Measurements from ENCODE around the gene KIF26A.

The KIF26A gene

DNA sequence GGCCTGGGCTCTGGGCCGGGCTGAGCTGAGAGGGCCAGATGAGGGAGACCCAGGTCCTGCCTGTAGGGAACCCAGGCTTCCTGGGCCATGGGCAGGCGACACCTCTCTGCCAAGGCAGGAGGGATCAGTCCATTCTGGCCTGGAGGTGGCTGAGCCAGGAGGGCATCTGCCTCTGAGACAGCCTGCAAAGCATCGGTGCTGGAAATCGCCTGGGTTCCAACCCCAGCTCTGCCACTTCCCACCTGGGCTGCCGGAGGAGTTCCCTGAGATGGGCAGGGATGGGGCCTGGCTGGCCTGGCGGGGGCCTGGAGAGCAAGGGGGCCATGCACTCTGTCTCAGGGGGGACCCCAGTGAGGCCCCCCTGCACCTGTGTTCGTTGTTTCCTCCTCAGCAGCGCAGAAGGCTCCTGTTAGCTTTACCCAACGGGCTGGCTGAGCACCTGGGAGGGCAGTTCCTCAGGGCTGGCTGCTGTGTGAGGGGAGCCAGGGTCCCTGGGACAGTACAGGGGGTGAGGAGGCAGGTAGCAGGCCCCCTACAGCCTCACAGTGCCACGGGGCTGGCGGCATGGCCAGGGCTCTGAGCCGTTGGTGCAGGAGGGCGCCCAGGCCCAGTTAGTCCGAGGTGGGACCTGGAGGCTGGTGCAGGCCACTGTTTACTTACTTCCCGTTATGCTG, 50.5 kb downstream of the KIF26A start:
- no peaks in the 10 kb centered on the region for H3K9me3 ChIP-seq (ENCODE audit: severe bottlenecking)
- no peak for DNase-seq
- H3K4me3 ChIP-seq (ENCODE audit: low read depth, low read length): no peak overlapping the region

DNA sequence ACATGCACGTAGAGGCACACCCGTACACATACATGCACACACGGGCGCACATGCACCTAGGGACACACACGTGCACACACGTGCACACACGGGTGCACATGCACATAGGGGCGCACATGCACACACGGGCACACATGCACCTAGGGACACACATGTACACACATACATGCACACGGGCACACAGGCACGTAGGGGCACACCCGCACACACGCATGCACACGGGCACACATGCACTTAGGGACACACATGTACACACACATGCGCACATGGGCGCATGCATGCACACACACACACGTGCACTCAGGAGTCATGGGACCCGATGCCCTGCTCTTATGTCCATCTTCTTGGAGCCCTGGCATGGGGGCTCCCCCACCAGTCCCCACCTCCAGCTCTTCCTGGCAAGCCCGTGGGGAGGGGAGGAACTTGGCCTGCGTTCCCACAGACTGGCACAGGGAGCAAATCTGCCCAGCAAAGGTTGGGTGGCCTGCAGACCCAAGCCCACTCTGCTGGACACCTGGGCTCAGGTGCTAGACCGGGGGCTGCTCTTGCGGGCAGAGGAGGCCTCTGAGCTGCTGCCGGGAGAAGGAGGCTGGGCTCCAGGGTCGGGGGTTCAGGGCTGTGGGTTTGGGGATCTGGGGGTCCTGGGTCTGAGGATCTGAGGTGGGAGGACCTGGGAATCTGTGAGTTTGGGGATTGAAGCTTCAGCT, 51.4 kb downstream of the KIF26A start:
- no peak overlapping the region for H3K4me3 ChIP-seq (ENCODE audit: low read depth, low read length)
- no peaks in the 10 kb centered on the region for H3K36me3 ChIP-seq
- no peak overlapping the region for H3K27ac ChIP-seq
- no peaks in the 10 kb centered on the region for H3K9me3 ChIP-seq (ENCODE audit: severe bottlenecking)
- H3K27me3 ChIP-seq (ENCODE audit: insufficient read depth, low read depth, severe bottlenecking): no peaks in the 10 kb centered on the region
- no peak for TF ChIP-seq CTCF (IDR thresholded peaks at IDR 0.05; ENCODE audit: low read depth, low read length)
- DNase-seq: no peak

More for the DNA sequence above, 50.5 kb downstream of the KIF26A start:
- TF ChIP-seq CTCF (IDR thresholded peaks at IDR 0.05; ENCODE audit: low read depth, low read length): no peak
- H3K36me3 ChIP-seq: no peaks in the 10 kb centered on the region
- no peaks in the 10 kb centered on the region for H3K27me3 ChIP-seq (ENCODE audit: insufficient read depth, low read depth, severe bottlenecking)
- H3K27ac ChIP-seq: no peak overlapping the region

- no peak overlapping the region for H3K27ac ChIP-seq
- H3K4me3 ChIP-seq (ENCODE audit: low read depth, low read length): no peak overlapping the region
- no peaks in the 10 kb centered on the region for H3K27me3 ChIP-seq (ENCODE audit: insufficient read depth, low read depth, severe bottlenecking)
- no peaks in the 10 kb centered on the region for H3K9me3 ChIP-seq (ENCODE audit: severe bottlenecking)
- no peaks in the 10 kb centered on the region for H3K36me3 ChIP-seq
- TF ChIP-seq CTCF (IDR thresholded peaks at IDR 0.05; ENCODE audit: low read depth, low read length): no peak
- no peak for DNase-seq
Measured at GRCh38 chr14:104190396-104191000, 52.1 kb downstream of the KIF26A start.

- TF ChIP-seq CTCF (IDR thresholded peaks at IDR 0.05; ENCODE audit: low read depth, low read length): 0 out of 2 replicates have a peak, but pooled peaks have one; percentile 14
- Histone ChIP-seq H3K9me3 (ENCODE audit: severe bottlenecking) (no peaks in the 10 kb centered on the region), H3K27me3 (ENCODE audit: insufficient read depth, low read depth, severe bottlenecking) (no peaks in the 10 kb centered on the region), H3K4me3 (ENCODE audit: low read depth, low read length) (no peak overlapping the region), H3K27ac (no peak overlapping the region), H3K36me3 (no peaks in the 10 kb centered on the region)
- no peak for DNase-seq
Measured at GRCh38 chr14:104191409-104191997, 53.1 kb downstream of the KIF26A start.

- Histone ChIP-seq H3K4me3 (ENCODE audit: low read depth, low read length) (no peak overlapping the region), H3K27ac (no peak overlapping the region), H3K27me3 (ENCODE audit: insufficient read depth, low read depth, severe bottlenecking) (no peaks in the 10 kb centered on the region), H3K36me3 (no peaks in the 10 kb centered on the region), H3K9me3 (ENCODE audit: severe bottlenecking) (no peaks in the 10 kb centered on the region)
- no peak for DNase-seq
- TF ChIP-seq CTCF (IDR thresholded peaks at IDR 0.05; ENCODE audit: low read depth, low read length): no peak
Measured at GRCh38 chr14:104192146-104192882, 53.9 kb downstream of the KIF26A start.

All from WERI-Rb-1 (cell line).